Measurements from ENCODE around the gene FSTL3.

The FSTL3 gene

GRCh38 chr19:710767-711166 lies 34.6 kb downstream of the FSTL3 start:
- H3K4me3 ChIP-seq (ENCODE audit: low read depth, low read length), result no peak overlapping the region
- DNase-seq (ENCODE audit: low read depth, low spot score), result peak; percentile 20
- TF ChIP-seq, protein P1, sequence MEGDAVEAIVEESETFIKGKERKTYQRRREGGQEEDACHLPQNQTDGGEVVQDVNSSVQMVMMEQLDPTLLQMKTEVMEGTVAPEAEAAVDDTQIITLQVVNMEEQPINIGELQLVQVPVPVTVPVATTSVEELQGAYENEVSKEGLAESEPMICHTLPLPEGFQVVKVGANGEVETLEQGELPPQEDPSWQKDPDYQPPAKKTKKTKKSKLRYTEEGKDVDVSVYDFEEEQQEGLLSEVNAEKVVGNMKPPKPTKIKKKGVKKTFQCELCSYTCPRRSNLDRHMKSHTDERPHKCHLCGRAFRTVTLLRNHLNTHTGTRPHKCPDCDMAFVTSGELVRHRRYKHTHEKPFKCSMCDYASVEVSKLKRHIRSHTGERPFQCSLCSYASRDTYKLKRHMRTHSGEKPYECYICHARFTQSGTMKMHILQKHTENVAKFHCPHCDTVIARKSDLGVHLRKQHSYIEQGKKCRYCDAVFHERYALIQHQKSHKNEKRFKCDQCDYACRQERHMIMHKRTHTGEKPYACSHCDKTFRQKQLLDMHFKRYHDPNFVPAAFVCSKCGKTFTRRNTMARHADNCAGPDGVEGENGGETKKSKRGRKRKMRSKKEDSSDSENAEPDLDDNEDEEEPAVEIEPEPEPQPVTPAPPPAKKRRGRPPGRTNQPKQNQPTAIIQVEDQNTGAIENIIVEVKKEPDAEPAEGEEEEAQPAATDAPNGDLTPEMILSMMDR (IDR thresholded peaks at IDR 0.05; ENCODE audit: low read depth, low read length), result no peak
- in situ Hi-C loops (cut with HindIII; ENCODE audit: low sequenced_read_pairs), result no loop called here

DNA sequence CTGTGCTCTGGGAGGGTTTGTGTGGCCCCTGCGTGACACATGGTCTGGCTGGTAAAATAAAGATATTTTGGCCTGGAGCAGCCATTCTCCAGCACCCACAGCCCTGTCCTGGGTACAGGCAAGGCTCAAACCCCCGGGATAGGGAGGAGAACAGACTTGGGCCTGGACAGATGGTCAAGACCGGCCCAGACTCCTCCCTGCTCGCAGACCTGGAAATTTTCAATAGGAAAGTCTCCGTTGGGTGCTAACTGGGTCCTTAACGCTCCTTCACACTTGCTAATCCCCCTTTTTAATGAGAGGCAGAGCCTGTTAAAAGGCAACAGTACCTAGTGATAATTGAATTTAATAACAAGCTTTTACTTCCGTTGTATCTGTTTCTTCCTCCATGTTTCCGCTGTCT lies 35.1 kb downstream of the FSTL3 start:
- no peak overlapping the region for H3K4me3 ChIP-seq (ENCODE audit: low read depth, low read length)
- in situ Hi-C loops (cut with HindIII; ENCODE audit: low sequenced_read_pairs), result no loop called here
- TF ChIP-seq, protein P1 (IDR thresholded peaks at IDR 0.05; ENCODE audit: low read depth, low read length), result no peak
- no peak for DNase-seq (ENCODE audit: low read depth, low spot score)

- H3K4me3 ChIP-seq (ENCODE audit: low read depth, low read length), result no peak overlapping the region
- no peak for DNase-seq (ENCODE audit: low read depth, low spot score)
- TF ChIP-seq, protein P1 (IDR thresholded peaks at IDR 0.05; ENCODE audit: low read depth, low read length), result no peak
- in situ Hi-C loops (cut with HindIII; ENCODE audit: low sequenced_read_pairs), result no loop called here
Observed at GRCh38 chr19:715347-715746, 39.2 kb downstream of the FSTL3 start.

- in situ Hi-C loops (cut with HindIII; ENCODE audit: low sequenced_read_pairs), result no loop called here
- DNase-seq (ENCODE audit: low read depth, low spot score), result no peak
- H3K4me3 ChIP-seq (ENCODE audit: low read depth, low read length), result no peak overlapping the region
- TF ChIP-seq, protein P1 (IDR thresholded peaks at IDR 0.05; ENCODE audit: low read depth, low read length), result no peak
Observed at GRCh38 chr19:718251-718951, 42.2 kb downstream of the FSTL3 start.

GRCh38 chr19:718991-719512 lies 42.9 kb downstream of the FSTL3 start:
- TF ChIP-seq, protein P1 (IDR thresholded peaks at IDR 0.05; ENCODE audit: low read depth, low read length), result no peak
- DNase-seq (ENCODE audit: low read depth, low spot score), result no peak
- in situ Hi-C loops (cut with HindIII; ENCODE audit: low sequenced_read_pairs), result no loop called here
- no peak overlapping the region for H3K4me3 ChIP-seq (ENCODE audit: low read depth, low read length)

- TF ChIP-seq, protein P1 (IDR thresholded peaks at IDR 0.05; ENCODE audit: low read depth, low read length), result no peak
- H3K4me3 ChIP-seq (ENCODE audit: low read depth, low read length), result no peak overlapping the region
- DNase-seq (ENCODE audit: low read depth, low spot score), result no peak
- in situ Hi-C loops (cut with HindIII; ENCODE audit: low sequenced_read_pairs), result no loop called here
Observed at GRCh38 chr19:719636-720344, 43.6 kb downstream of the FSTL3 start.
